Loucy (cell line): ENCODE results near the gene HOXD8.

ENCODE experiments used
- H2AFZ ChIP-seq: fragments of 200-600 bp; sonication (generic); 2 replicates; pipeline ENCODE4 v1.6.0; 2016; ENCODE audit warnings: antibody characterized with exemption, mild to moderate bottlenecking, low read length, moderate library complexity
- H3F3A ChIP-seq: fragments of 200-600 bp; 2 replicates; pipeline ENCODE4 v1.6.0; 2016; ENCODE audit warnings: antibody characterized with exemption, low read depth, mild to moderate bottlenecking
- H3K27me3 ChIP-seq: fragments of 200-600 bp; sonication (generic); 2 replicates; pipeline ENCODE4 v1.6.1; 2014; ENCODE audit warnings: low read length, mild to moderate bottlenecking; ENCODE audit not compliant: insufficient read depth, poor library complexity, severe bottlenecking
- H3K36me3 ChIP-seq: fragments of 200-600 bp; sonication (generic); 2 replicates; pipeline ENCODE4 v1.6.1; 2016; ENCODE audit warnings: low read length; ENCODE audit not compliant: insufficient read depth
- H3K4me1 ChIP-seq: fragments of 200-600 bp; sonication (generic); 2 replicates; pipeline ENCODE4 v1.5.1; 2014; ENCODE audit warnings: low read length, mild to moderate bottlenecking; ENCODE audit not compliant: insufficient read depth, poor library complexity, severe bottlenecking
- H3K4me2 ChIP-seq: fragments of 200-600 bp; sonication (generic); 2 replicates; pipeline ENCODE4 v1.6.0; 2014; ENCODE audit warnings: antibody characterized with exemption, low read length, low read depth, mild to moderate bottlenecking; ENCODE audit not compliant: poor library complexity, severe bottlenecking
- H3K4me3 ChIP-seq: fragments of 200-600 bp; sonication (generic); 2 replicates; pipeline ENCODE4 v1.5.1; 2014; ENCODE audit warnings: low read length, mild to moderate bottlenecking, mixed read lengths; ENCODE audit not compliant: poor library complexity, severe bottlenecking
- H3K79me2 ChIP-seq: fragments of 200-600 bp; sonication (generic); 2 replicates; pipeline ENCODE4 v1.6.1; 2014; ENCODE audit warnings: low read length; ENCODE audit not compliant: insufficient read depth
- H3K9ac ChIP-seq: fragments of 200-600 bp; sonication (generic); 2 replicates; pipeline ENCODE4 v1.6.0; 2014; ENCODE audit warnings: mild to moderate bottlenecking, low read depth, low read length, moderate library complexity; ENCODE audit not compliant: poor library complexity, severe bottlenecking
- H3K9me2 ChIP-seq: fragments of 200-600 bp; sonication (generic); replicated peaks from 2 replicates; pipeline ENCODE4 v1.6.1; 2016; ENCODE audit warnings: low read depth, low read length, mixed read lengths
- H3K9me3 ChIP-seq: fragments of 200-600 bp; sonication (generic); 2 replicates; pipeline ENCODE4 v1.6.1; 2014; ENCODE audit warnings: mild to moderate bottlenecking, antibody characterized with exemption, low read length, low read depth; ENCODE audit not compliant: insufficient read depth
- H4K20me1 ChIP-seq: fragments of 200-600 bp; sonication (generic); 2 replicates; pipeline ENCODE4 v1.6.0; 2014; ENCODE audit warnings: antibody characterized with exemption, low read length, mild to moderate bottlenecking; ENCODE audit not compliant: insufficient read depth, poor library complexity, severe bottlenecking
- EZH2phosphoT487 ChIP-seq: fragments of 200-600 bp; IDR thresholded peaks from 2 replicates; pipeline ENCODE4 v1.6.1; 2018; ENCODE audit warnings: antibody characterized with exemption, mild to moderate bottlenecking, moderate library complexity, borderline replicate concordance
- TF ChIP-seq, protein P1 (sequence below): fragments of 200-600 bp; sonication (generic); conservative IDR thresholded peaks from 2 replicates; pipeline ENCODE4 v1.5.1; 2014; ENCODE audit warnings: mild to moderate bottlenecking, antibody characterized with exemption, low read length

Gene HOXD8

GRCh38 chr2:176081376-176081836, 48.1 kb upstream of the HOXD8 start:
- Histone ChIP-seq H4K20me1 (no peaks in the 10 kb centered on the region), H3K4me3 (no peak overlapping the region), H3K36me3 (no peaks in the 10 kb centered on the region), H3K4me1 (no peaks in the 10 kb centered on the region), H3K9me2 (no peaks in the 10 kb centered on the region), H2AFZ (no peak overlapping the region), H3K9me3 (no peaks in the 10 kb centered on the region), H3K9ac (no peak overlapping the region), H3F3A (no peaks in the 10 kb centered on the region), H3K27me3 (no peaks in the 10 kb centered on the region), H3K4me2 (no peak overlapping the region), H3K79me2 (no peaks in the 10 kb centered on the region)
- TF ChIP-seq, protein P1, sequence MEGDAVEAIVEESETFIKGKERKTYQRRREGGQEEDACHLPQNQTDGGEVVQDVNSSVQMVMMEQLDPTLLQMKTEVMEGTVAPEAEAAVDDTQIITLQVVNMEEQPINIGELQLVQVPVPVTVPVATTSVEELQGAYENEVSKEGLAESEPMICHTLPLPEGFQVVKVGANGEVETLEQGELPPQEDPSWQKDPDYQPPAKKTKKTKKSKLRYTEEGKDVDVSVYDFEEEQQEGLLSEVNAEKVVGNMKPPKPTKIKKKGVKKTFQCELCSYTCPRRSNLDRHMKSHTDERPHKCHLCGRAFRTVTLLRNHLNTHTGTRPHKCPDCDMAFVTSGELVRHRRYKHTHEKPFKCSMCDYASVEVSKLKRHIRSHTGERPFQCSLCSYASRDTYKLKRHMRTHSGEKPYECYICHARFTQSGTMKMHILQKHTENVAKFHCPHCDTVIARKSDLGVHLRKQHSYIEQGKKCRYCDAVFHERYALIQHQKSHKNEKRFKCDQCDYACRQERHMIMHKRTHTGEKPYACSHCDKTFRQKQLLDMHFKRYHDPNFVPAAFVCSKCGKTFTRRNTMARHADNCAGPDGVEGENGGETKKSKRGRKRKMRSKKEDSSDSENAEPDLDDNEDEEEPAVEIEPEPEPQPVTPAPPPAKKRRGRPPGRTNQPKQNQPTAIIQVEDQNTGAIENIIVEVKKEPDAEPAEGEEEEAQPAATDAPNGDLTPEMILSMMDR, result no peak

DNA sequence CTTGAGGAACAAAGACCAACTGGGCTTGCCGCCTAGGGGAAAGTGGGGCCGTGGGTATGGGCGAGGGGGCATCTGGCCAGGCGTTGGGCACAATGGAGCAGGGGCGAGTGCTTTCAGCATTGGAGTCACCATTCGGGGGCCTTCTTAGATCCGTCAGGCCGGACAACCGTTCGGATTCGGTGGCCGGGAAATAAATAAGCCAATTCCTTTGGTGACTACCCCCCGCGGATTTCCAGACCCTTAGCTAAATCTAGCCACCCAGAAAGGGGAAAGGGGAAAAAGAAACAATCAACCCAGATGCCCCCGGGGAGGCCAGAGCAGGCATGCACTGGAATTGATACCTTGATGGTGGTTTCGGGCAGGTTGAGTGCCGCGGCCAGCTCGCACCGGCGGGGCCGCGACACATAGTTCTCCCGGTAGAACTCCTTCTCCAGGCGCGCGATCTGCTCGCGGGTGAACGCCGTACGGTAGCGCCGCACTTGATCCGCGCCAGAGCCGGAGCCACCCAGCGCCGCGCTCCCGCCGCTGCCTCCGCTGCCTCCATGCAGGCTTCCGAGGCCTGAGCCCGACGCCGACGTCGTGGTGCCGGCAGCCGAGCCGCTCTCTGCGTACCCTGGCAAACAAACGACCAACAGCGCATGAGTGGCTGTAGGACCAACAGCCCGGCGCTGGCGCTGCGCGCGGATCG, 47.5 kb upstream of the HOXD8 start:
- no peak for TF ChIP-seq EZH2phosphoT487
- TF ChIP-seq, protein P1, result no peak
- Histone ChIP-seq H4K20me1 (no peaks in the 10 kb centered on the region), H3K27me3 (no peaks in the 10 kb centered on the region), H3K4me1 (no peaks in the 10 kb centered on the region), H3K79me2 (no peaks in the 10 kb centered on the region), H3K9me2 (no peaks in the 10 kb centered on the region), H3K36me3 (no peaks in the 10 kb centered on the region), H3K4me3 (no peak overlapping the region), H3F3A (no peaks in the 10 kb centered on the region), H3K9me3 (no peaks in the 10 kb centered on the region), H3K4me2 (no peak overlapping the region), H3K9ac (no peak overlapping the region), H2AFZ (no peak overlapping the region)

DNA sequence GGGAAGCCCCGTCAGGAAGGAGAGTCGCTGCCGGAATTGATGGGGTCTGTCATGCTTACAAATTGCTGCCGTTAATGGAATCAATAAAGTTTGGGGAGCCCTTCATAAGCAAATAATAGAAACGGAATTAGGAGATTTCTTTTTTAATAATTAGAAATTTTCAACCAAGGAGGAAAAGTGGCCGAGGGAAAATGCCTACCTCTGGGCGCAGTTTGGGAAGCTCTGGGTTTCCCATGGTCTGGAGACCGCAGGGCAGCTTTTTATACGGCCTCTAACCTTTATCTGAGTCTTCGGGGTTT, 47.0 kb upstream of the HOXD8 start:
- H3K79me2 ChIP-seq, result no peaks in the 10 kb centered on the region
- H3K36me3 ChIP-seq, result no peaks in the 10 kb centered on the region
- H3K4me3 ChIP-seq, result no peak overlapping the region
- H3K9ac ChIP-seq, result no peak overlapping the region
- no peaks in the 10 kb centered on the region for H3F3A ChIP-seq
- no peak overlapping the region for H2AFZ ChIP-seq
- no peaks in the 10 kb centered on the region for H4K20me1 ChIP-seq
- no peaks in the 10 kb centered on the region for H3K4me1 ChIP-seq
- TF ChIP-seq EZH2phosphoT487, result no peak
- TF ChIP-seq, protein P1, result no peak
- H3K9me2 ChIP-seq, result no peaks in the 10 kb centered on the region
- H3K27me3 ChIP-seq, result no peaks in the 10 kb centered on the region
- H3K4me2 ChIP-seq, result no peak overlapping the region
- no peaks in the 10 kb centered on the region for H3K9me3 ChIP-seq
